ENCODE measurements around the gene RRP12.

DNA sequence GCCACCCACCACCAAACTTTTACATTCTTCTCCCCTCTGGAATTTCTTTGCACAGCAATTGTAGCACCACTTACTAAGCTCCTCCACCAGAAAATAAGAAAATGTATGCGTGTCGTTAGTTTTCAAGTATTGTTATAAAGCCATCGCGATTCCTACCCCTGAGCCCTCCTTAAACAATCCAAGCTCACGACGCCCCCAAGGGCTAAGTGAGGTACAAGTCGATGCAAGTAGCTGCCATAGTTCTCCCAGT, 67.9 kb downstream of the RRP12 start:
- TF ChIP-seq, protein P1, sequence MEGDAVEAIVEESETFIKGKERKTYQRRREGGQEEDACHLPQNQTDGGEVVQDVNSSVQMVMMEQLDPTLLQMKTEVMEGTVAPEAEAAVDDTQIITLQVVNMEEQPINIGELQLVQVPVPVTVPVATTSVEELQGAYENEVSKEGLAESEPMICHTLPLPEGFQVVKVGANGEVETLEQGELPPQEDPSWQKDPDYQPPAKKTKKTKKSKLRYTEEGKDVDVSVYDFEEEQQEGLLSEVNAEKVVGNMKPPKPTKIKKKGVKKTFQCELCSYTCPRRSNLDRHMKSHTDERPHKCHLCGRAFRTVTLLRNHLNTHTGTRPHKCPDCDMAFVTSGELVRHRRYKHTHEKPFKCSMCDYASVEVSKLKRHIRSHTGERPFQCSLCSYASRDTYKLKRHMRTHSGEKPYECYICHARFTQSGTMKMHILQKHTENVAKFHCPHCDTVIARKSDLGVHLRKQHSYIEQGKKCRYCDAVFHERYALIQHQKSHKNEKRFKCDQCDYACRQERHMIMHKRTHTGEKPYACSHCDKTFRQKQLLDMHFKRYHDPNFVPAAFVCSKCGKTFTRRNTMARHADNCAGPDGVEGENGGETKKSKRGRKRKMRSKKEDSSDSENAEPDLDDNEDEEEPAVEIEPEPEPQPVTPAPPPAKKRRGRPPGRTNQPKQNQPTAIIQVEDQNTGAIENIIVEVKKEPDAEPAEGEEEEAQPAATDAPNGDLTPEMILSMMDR (IDR thresholded peaks at IDR 0.05), result peak; percentile 37
- TF ChIP-seq EZH2 (IDR thresholded peaks at IDR 0.05) (no peak), EZH2phosphoT487 (IDR thresholded peaks at IDR 0.05) (no peak)

All from neural progenitor cell (in vitro differentiated cells).